Measurements from ENCODE around the gene GLRA3. TPM values are rescaled to one million over a fixed set of nuclear protein-coding genes. Genes with fewer than 3 reads are reported as not detected.

The GLRA3 gene
- total RNA-seq, 6 experiments from 2014 or later: not detected

DNA sequence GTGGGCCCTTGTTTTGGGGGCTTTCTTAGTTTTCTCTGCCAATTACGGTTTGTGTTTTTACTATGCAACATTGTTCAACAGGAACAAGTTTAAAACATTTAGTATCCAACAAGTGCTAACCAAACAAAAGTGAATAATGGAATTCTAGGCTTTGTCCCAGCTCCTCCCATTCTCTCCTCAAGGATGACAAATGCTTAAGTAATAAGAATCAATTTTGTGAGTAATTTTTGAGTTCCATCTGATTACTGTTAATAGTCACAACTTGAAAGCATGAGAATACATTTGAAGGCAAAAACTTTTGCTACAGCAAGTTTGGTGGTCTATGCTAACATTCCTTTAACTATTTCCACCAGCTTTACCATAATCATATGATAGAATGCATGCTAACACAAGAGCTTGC lies 228.7 kb downstream of the GLRA3 start:
- DNase-seq (no peak), ATAC-seq (no peak)
- intact Hi-C loops (cut with DNase I): no loop called here
- Histone ChIP-seq H3K9me3 (no peaks in the 10 kb centered on the region), H3K27ac (no peak overlapping the region), H3K4me3 (no peak overlapping the region), H3K36me3 (no peaks in the 10 kb centered on the region), H3K27me3 (no peaks in the 10 kb centered on the region), H3K4me1 (no peaks in the 10 kb centered on the region)
- TF ChIP-seq POLR2A (IDR thresholded peaks at IDR 0.05): no peak
- TF ChIP-seq, protein P1, sequence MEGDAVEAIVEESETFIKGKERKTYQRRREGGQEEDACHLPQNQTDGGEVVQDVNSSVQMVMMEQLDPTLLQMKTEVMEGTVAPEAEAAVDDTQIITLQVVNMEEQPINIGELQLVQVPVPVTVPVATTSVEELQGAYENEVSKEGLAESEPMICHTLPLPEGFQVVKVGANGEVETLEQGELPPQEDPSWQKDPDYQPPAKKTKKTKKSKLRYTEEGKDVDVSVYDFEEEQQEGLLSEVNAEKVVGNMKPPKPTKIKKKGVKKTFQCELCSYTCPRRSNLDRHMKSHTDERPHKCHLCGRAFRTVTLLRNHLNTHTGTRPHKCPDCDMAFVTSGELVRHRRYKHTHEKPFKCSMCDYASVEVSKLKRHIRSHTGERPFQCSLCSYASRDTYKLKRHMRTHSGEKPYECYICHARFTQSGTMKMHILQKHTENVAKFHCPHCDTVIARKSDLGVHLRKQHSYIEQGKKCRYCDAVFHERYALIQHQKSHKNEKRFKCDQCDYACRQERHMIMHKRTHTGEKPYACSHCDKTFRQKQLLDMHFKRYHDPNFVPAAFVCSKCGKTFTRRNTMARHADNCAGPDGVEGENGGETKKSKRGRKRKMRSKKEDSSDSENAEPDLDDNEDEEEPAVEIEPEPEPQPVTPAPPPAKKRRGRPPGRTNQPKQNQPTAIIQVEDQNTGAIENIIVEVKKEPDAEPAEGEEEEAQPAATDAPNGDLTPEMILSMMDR (IDR thresholded peaks at IDR 0.05): no peak
- WGBS (ENCODE audit: insufficient coverage, low coverage, low lambda C conversion rate, missing lambda C conversion rate): 82% methylated on average over 1 of the region's 1 CpG

DNA sequence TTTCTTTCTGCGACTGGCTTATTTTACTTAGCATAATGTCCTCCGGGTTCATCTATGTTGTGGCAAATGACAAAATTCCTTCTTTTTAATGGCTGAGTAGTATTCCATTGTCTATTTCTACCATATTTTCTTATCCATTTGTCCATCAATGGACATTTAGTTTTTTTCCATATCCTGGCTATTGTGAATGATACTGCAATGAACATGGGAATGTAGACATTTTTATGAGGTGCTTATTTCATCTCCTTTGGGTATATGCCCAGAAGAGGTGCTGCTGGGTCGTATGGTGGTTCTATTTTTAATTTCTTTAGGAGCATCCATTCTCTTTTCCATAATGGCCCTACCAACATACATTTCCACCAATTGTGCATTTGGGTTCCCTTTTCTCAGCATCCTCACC lies 230.2 kb downstream of the GLRA3 start:
- Histone ChIP-seq H3K9me3 (no peaks in the 10 kb centered on the region), H3K36me3 (no peaks in the 10 kb centered on the region), H3K4me1 (no peaks in the 10 kb centered on the region), H3K4me3 (no peak overlapping the region), H3K27ac (no peak overlapping the region), H3K27me3 (no peaks in the 10 kb centered on the region)
- TF ChIP-seq POLR2A (IDR thresholded peaks at IDR 0.05): no peak
- WGBS (ENCODE audit: insufficient coverage, low coverage, low lambda C conversion rate, missing lambda C conversion rate): 73% methylated on average over 3 of the region's 3 CpGs
- no peak for ATAC-seq
- intact Hi-C loops (cut with DNase I): no loop called here
- no peak for DNase-seq

DNA sequence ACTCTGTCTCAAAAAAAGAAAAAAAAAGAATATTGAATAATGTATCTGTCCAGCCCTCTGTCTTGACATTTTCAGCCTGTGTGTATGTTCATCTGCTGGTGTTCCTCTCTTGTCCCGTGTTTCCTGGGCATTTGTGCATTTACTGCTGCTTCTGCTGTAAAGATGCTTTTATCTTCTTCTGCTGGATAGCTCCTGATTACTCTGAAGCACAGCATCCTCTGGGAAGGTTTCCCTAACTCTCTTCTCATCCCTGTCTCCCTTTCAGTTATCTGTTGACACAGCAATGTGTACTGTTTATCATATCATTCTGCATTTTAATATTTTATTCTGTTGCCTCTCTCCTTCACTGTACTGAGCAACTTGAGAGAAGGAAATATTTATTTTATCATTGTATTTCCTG lies 232.5 kb downstream of the GLRA3 start:
- intact Hi-C loops (cut with DNase I): no loop called here

DNA sequence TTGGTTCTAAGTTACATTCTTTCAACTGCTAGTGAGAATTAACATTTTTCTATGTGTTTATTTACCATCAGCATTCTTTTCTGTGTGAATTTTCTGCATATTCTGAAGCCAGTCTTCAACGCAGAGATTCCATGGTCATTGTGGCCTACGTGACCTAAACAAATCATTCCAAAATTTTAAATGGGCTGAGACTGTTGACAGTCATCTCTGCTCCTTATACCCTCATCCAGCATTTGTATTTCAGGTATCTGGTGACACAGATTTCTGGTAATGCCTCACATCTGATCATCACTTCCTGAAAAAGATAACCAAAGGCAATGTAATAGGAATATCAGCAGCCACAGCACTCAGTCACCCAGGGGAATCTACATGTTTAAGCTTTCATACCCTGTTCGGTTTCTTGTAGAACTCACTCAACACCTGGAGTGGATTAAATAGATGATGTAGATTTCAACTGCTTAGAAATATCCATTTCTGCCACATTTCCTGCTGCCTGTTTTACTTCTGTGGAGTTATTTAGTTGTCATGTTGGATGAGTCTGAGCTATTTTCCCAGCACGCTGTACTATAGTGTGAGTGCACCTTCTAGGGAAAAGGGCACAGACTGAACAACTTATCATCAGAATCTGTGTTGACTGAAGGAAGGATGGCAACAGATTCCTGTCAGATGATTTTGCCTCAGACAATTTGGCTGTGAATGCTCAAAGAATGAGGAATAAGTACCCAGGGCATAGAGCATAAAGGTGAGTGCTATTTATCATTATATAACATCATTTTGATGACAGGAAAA lies 233.7 kb downstream of the GLRA3 start:
- no peak for TF ChIP-seq POLR2A (IDR thresholded peaks at IDR 0.05)
- TF ChIP-seq, protein P1 (IDR thresholded peaks at IDR 0.05): no peak
- H3K27me3 ChIP-seq: no peaks in the 10 kb centered on the region
- ATAC-seq (no peak), DNase-seq (no peak)
- 64% methylated on average over 4 of the region's 4 CpGs for WGBS (ENCODE audit: insufficient coverage, low coverage, low lambda C conversion rate, missing lambda C conversion rate)
- no peaks in the 10 kb centered on the region for H3K9me3 ChIP-seq
- intact Hi-C loops (cut with DNase I): no loop called here
- no peaks in the 10 kb centered on the region for H3K36me3 ChIP-seq
- H3K4me3 ChIP-seq: no peak overlapping the region
- H3K27ac ChIP-seq: no peak overlapping the region
- H3K4me1 ChIP-seq: no peaks in the 10 kb centered on the region

More for the DNA sequence above, 232.5 kb downstream of the GLRA3 start:
- Histone ChIP-seq H3K27me3 (no peaks in the 10 kb centered on the region), H3K27ac (no peak overlapping the region), H3K4me3 (no peak overlapping the region), H3K9me3 (no peaks in the 10 kb centered on the region), H3K4me1 (no peaks in the 10 kb centered on the region), H3K36me3 (no peaks in the 10 kb centered on the region)
- ATAC-seq (no peak), DNase-seq (no peak)
- TF ChIP-seq, protein P1 (IDR thresholded peaks at IDR 0.05): no peak
- TF ChIP-seq POLR2A (IDR thresholded peaks at IDR 0.05): no peak
- WGBS (ENCODE audit: insufficient coverage, low coverage, low lambda C conversion rate, missing lambda C conversion rate): 50% methylated on average over 1 of the region's 1 CpG

DNA sequence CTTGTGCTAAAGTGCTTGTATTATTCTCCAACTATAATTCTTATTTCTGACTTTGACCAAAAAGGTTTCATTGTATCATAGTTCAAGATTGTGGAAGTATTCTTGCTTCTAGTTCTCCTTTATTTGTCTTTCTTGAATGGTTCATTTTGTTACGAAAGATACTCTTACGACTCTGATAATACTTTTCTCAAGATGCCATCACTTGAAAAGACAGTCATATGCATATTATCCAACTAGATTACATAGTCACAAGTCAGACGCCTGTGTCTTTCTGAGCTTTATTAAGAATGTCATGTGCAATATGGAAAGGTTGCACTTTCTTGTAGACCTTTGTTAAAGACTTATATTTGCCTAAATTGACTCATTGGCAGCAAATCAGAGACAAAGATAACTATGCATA lies 235.3 kb downstream of the GLRA3 start:
- DNase-seq: no peak
- Histone ChIP-seq H3K9me3 (no peaks in the 10 kb centered on the region), H3K27ac (no peak overlapping the region), H3K4me1 (no peaks in the 10 kb centered on the region), H3K27me3 (no peaks in the 10 kb centered on the region), H3K36me3 (no peaks in the 10 kb centered on the region), H3K4me3 (no peak overlapping the region)
- no peak for ATAC-seq
- 79% methylated on average over 3 of the region's 3 CpGs for WGBS (ENCODE audit: insufficient coverage, low coverage, low lambda C conversion rate, missing lambda C conversion rate)
- intact Hi-C loops (cut with DNase I): no loop called here
- TF ChIP-seq POLR2A (IDR thresholded peaks at IDR 0.05): no peak
- TF ChIP-seq, protein P1 (IDR thresholded peaks at IDR 0.05): no peak
